DOHH2 (cell line): ENCODE data around the gene SLC11A1.

Source experiments
- H3F3A ChIP-seq: fragments of 200-600 bp; sonication (generic), shearing (Covaris generic); 2 replicates; pipeline ENCODE4 v1.6.0; 2016; ENCODE audit warnings: antibody characterized with exemption, mild to moderate bottlenecking; ENCODE audit not compliant: control insufficient read depth, insufficient read depth
- H3K27ac ChIP-seq: fragments of 200-600 bp; sonication (generic); 2 replicates; pipeline ENCODE4 v1.5.1; 2014; ENCODE audit warnings: low read depth, mild to moderate bottlenecking, low read length, moderate library complexity
- H3K27me3 ChIP-seq: fragments of 200-600 bp; sonication (generic); 2 replicates; pipeline ENCODE4 v1.6.1; 2014; ENCODE audit warnings: mild to moderate bottlenecking, low read length, mixed read lengths; ENCODE audit not compliant: control insufficient read depth
- H3K36me3 ChIP-seq: fragments of 200-600 bp; sonication (generic); 2 replicates; pipeline ENCODE4 v1.6.1; 2014; ENCODE audit warnings: mild to moderate bottlenecking, low read length, moderate library complexity, mixed read lengths; ENCODE audit not compliant: control insufficient read depth
- H3K4me1 ChIP-seq: fragments of 200-600 bp; sonication (generic); 2 replicates; pipeline ENCODE4 v1.6.1; 2014; ENCODE audit warnings: mild to moderate bottlenecking, low read length, mixed read lengths; ENCODE audit not compliant: control insufficient read depth
- H3K4me2 ChIP-seq: fragments of 200-600 bp; sonication (generic); 2 replicates; pipeline ENCODE4 v1.6.0; 2014; ENCODE audit warnings: mild to moderate bottlenecking, low read length, moderate library complexity
- H3K4me3 ChIP-seq: fragments of 200-600 bp; sonication (generic); 2 replicates; pipeline ENCODE4 v1.5.1; 2014; ENCODE audit warnings: mild to moderate bottlenecking, low read length, mixed read lengths
- H3K79me2 ChIP-seq: fragments of 200-600 bp; sonication (generic); 2 replicates; pipeline ENCODE4 v1.6.1; 2014; ENCODE audit warnings: mild to moderate bottlenecking, low read length, mixed read lengths; ENCODE audit not compliant: control insufficient read depth
- H3K9me2 ChIP-seq: fragments of 200-600 bp; sonication (generic); replicated peaks from 2 replicates; pipeline ENCODE4 v1.6.1; 2014; ENCODE audit warnings: mild to moderate bottlenecking, low read length, mixed read lengths; ENCODE audit not compliant: control insufficient read depth
- H3K9me3 ChIP-seq: fragments of 200-600 bp; sonication (generic); 2 replicates; pipeline ENCODE4 v1.6.1; 2014; ENCODE audit warnings: antibody characterized with exemption, low read length, mixed read lengths; ENCODE audit not compliant: control insufficient read depth, insufficient read depth
- H4K20me1 ChIP-seq: fragments of 200-600 bp; sonication (generic); 2 replicates; pipeline ENCODE4 v1.6.0; 2014; ENCODE audit warnings: low read depth, mild to moderate bottlenecking, antibody characterized with exemption, low read length, moderate library complexity; ENCODE audit not compliant: control insufficient read depth, insufficient read depth
- EZH2phosphoT487 ChIP-seq: fragments of 200-600 bp; sonication (generic); IDR thresholded peaks from 2 replicates; pipeline ENCODE4 v1.6.1; 2017; ENCODE audit warnings: borderline replicate concordance, mild to moderate bottlenecking, antibody characterized with exemption, low read length, moderate library complexity, mixed read lengths
- TF ChIP-seq, protein P1 (sequence below): fragments of 200-600 bp; sonication (generic); IDR thresholded peaks from one replicate; pipeline ENCODE4 v1.5.1; 2014; ENCODE audit warnings: antibody characterized with exemption, mild to moderate bottlenecking, low read depth, low read length; ENCODE audit not compliant: poor library complexity, severe bottlenecking

Gene SLC11A1

GRCh38 chr2:218421027-218421426, 39.0 kb downstream of the SLC11A1 start:
- Histone ChIP-seq H4K20me1 (no peaks in the 10 kb centered on the region), H3K27ac (no peak overlapping the region), H3K4me1 (no peaks in the 10 kb centered on the region), H3F3A (peaks cover 3% of the 10 kb centered on the region; the same call in 1 of the 2 replicates), H3K79me2 (no peaks in the 10 kb centered on the region), H3K4me2 (no peak overlapping the region), H3K9me2 (no peaks in the 10 kb centered on the region), H3K9me3 (no peaks in the 10 kb centered on the region), H3K27me3 (no peaks in the 10 kb centered on the region), H3K4me3 (no peak overlapping the region), H3K36me3 (no peaks in the 10 kb centered on the region)
- TF ChIP-seq, protein P1, sequence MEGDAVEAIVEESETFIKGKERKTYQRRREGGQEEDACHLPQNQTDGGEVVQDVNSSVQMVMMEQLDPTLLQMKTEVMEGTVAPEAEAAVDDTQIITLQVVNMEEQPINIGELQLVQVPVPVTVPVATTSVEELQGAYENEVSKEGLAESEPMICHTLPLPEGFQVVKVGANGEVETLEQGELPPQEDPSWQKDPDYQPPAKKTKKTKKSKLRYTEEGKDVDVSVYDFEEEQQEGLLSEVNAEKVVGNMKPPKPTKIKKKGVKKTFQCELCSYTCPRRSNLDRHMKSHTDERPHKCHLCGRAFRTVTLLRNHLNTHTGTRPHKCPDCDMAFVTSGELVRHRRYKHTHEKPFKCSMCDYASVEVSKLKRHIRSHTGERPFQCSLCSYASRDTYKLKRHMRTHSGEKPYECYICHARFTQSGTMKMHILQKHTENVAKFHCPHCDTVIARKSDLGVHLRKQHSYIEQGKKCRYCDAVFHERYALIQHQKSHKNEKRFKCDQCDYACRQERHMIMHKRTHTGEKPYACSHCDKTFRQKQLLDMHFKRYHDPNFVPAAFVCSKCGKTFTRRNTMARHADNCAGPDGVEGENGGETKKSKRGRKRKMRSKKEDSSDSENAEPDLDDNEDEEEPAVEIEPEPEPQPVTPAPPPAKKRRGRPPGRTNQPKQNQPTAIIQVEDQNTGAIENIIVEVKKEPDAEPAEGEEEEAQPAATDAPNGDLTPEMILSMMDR = no peak
- no peak for TF ChIP-seq EZH2phosphoT487

GRCh38 chr2:218422403-218423086, 40.5 kb downstream of the SLC11A1 start:
- Histone ChIP-seq H3K4me1 (no peaks in the 10 kb centered on the region), H3K27ac (no peak overlapping the region), H3K4me3 (no peak overlapping the region), H3K4me2 (no peak overlapping the region), H3K9me2 (no peaks in the 10 kb centered on the region), H3K36me3 (no peaks in the 10 kb centered on the region), H3F3A (no peaks in the 10 kb centered on the region), H4K20me1 (no peaks in the 10 kb centered on the region), H3K79me2 (no peaks in the 10 kb centered on the region), H3K9me3 (no peaks in the 10 kb centered on the region), H3K27me3 (no peaks in the 10 kb centered on the region)
- TF ChIP-seq EZH2phosphoT487 = no peak
- TF ChIP-seq, protein P1 = no peak

DNA sequence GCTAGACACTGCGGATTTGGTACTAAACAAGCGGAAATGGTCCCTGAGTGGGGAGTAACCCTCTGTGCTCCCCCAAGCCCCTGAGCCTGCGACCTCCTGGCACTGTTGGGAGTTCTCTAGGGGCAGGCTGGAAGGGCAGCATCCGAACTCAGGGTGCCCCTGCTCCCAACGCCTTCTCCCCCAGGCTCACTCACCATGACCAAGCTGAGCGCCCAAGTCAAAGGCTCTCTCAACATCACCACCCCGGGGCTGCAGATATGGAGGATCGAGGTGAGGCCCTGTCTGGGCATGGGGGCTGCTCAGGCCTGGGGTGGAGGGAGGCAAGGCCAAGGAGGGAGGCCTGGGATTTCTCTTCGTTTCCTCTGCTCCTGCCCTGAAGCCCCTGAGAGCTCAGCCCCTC, 41.5 kb downstream of the SLC11A1 start:
- H3F3A ChIP-seq = no peaks in the 10 kb centered on the region
- H3K9me2 ChIP-seq = no peaks in the 10 kb centered on the region
- no peak overlapping the region for H3K27ac ChIP-seq
- H4K20me1 ChIP-seq = no peaks in the 10 kb centered on the region
- no peak overlapping the region for H3K4me3 ChIP-seq
- no peaks in the 10 kb centered on the region for H3K27me3 ChIP-seq
- no peaks in the 10 kb centered on the region for H3K9me3 ChIP-seq
- no peaks in the 10 kb centered on the region for H3K4me1 ChIP-seq
- TF ChIP-seq EZH2phosphoT487 = no peak
- TF ChIP-seq, protein P1 = no peak
- no peaks in the 10 kb centered on the region for H3K36me3 ChIP-seq
- H3K79me2 ChIP-seq = no peaks in the 10 kb centered on the region
- H3K4me2 ChIP-seq = no peak overlapping the region
